HepG2 (cell line): ENCODE results near the gene ABT1. TPM values are rescaled to one million over a fixed set of nuclear protein-coding genes. Genes with fewer than 3 reads are reported as not detected.

Experiments
- ATAC-seq: fragments of 200-7000 bp; cut with Tn5 transposase; 3 replicates; pipeline ENCODE4 v1.9.1; 2020; ENCODE audit warnings: mild to moderate bottlenecking, moderate library complexity
- BruUV-seq: library from RNA; stranded (reverse); fragments of 400-500 nt; replicated peaks from 2 replicates; lab custom pipeline; 2021; lab: Mats Ljungman, UMichigan
- CTCF ChIA-PET: fragments of 300-600 bp; formaldehyde crosslinking; extraction: SDS; loops from one replicate; lab custom pipeline; 2021; ENCODE audit warnings: low total read pairs, inconsistent platforms, low intra/inter-chr PET ratio; lab: Yijun Ruan, JAX
- POLR2A ChIA-PET: fragments of 350-600 bp; sonication (Branson Sonifier 250); formaldehyde crosslinking; loops from one replicate; lab custom pipeline; 2020; ENCODE audit warnings: antibody characterized with exemption, inconsistent platforms; lab: Yijun Ruan, JAX
- DNase-seq: peaks from one replicate; pipeline ENCODE4 v3.0.0-alpha.2; 2015; ENCODE audit warnings: low spot score
- FAIRE-seq: peaks from 3 replicates; lab custom pipeline; 2011; peaks lifted over from hg19 to GRCh38; lab: Jason Lieb, UNC
- H2AFZ ChIP-seq: one replicate; pipeline ENCODE4 v1.6.1; 2011; ENCODE audit warnings: low read length, inconsistent platforms
- H3K27ac ChIP-seq: fragments of 300-600 bp; 3 replicates; pipeline ENCODE4 v1.8.0; 2011; ENCODE audit warnings: mixed run types, mild to moderate bottlenecking, mixed read lengths, low read length, inconsistent platforms; ENCODE audit not compliant: insufficient read depth; ENCODE audit errors: extremely low read length
- H3K27me3 ChIP-seq, 2 experiments: fragments of 200-600 bp in 1 of 2; 2 replicates in 1 of 2; 3 replicates in 1 of 2; pipeline versions ENCODE4 v1.6.0 to v1.8.0; 2011; ENCODE audit warnings: low read length in 2 of 2, mild to moderate bottlenecking in 2 of 2, moderate library complexity in 2 of 2, inconsistent platforms in 1 of 2; ENCODE audit not compliant: insufficient read depth in 2 of 2, control insufficient read depth in 1 of 2
- H3K36me3 ChIP-seq, 2 experiments: fragments of 200-600 bp in 1 of 2; replicated peaks in 1 of 2; 2 replicates in 1 of 2; 3 replicates in 1 of 2; pipeline versions ENCODE4 v1.5.1 to v1.8.0; 2011; ENCODE audit warnings: low read length in 2 of 2, inconsistent platforms in 1 of 2; ENCODE audit not compliant: insufficient read depth in 2 of 2, control insufficient read depth in 1 of 2
- H3K4me1 ChIP-seq: 2 replicates; pipeline ENCODE4 v1.5.1; 2012; ENCODE audit warnings: low read length, inconsistent platforms; ENCODE audit not compliant: insufficient read depth
- H3K4me2 ChIP-seq: 2 replicates; pipeline ENCODE4 v1.6.0; 2011; ENCODE audit warnings: low read depth, low read length, inconsistent platforms
- H3K4me3 ChIP-seq, 3 experiments: fragments of 200-600 bp in 1 of 3; sonication (generic), shearing (Covaris generic) in 1 of 3; replicated peaks in 1 of 3; 2 replicates each; pipeline ENCODE4 v1.5.1; 2011 to 2016; ENCODE audit warnings: low read length in 3 of 3, inconsistent platforms in 2 of 3, low read depth in 2 of 3, mild to moderate bottlenecking in 2 of 3, control low read depth in 1 of 3, mixed read lengths in 1 of 3; ENCODE audit not compliant: insufficient read depth in 1 of 3
- H3K79me2 ChIP-seq: one replicate; pipeline ENCODE4 v1.6.1; 2011; ENCODE audit warnings: low read length, inconsistent platforms; ENCODE audit not compliant: insufficient read depth
- H3K9ac ChIP-seq: 2 replicates; pipeline ENCODE4 v1.6.0; 2011; ENCODE audit warnings: mild to moderate bottlenecking, low read depth, low read length, inconsistent platforms; ENCODE audit not compliant: insufficient read depth
- H3K9me3 ChIP-seq: 2 replicates; pipeline ENCODE4 v1.5.1; 2012; ENCODE audit warnings: mild to moderate bottlenecking, low read length
- H4K20me1 ChIP-seq: 2 replicates; pipeline ENCODE4 v1.6.0; 2011; ENCODE audit warnings: inconsistent platforms, mild to moderate bottlenecking, low read length, moderate library complexity; ENCODE audit not compliant: insufficient read depth
- HDAC2 ChIP-seq: sonication (generic); formaldehyde crosslinking; IDR thresholded peaks from 2 replicates; pipeline ENCODE4 v1.4.0; 2020; ENCODE audit warnings: missing genetic modification reagents
- IRF9 ChIP-seq: sonication (generic); formaldehyde crosslinking; IDR thresholded peaks from 2 replicates; pipeline ENCODE4 v1.8.0; 2022; ENCODE audit warnings: missing genetic modification reagents, mild to moderate bottlenecking, borderline replicate concordance
- ONECUT2 ChIP-seq: sonication (generic); formaldehyde crosslinking; IDR thresholded peaks from 2 replicates; pipeline ENCODE4 v1.4.0; 2020; ENCODE audit warnings: missing genetic modification reagents
- THAP9 ChIP-seq: sonication (generic); formaldehyde crosslinking; IDR thresholded peaks from 2 replicates; pipeline ENCODE4; 2020; ENCODE audit warnings: missing genetic modification reagents, mild to moderate bottlenecking, borderline replicate concordance
- ZMYM4 ChIP-seq: sonication (generic); formaldehyde crosslinking; IDR thresholded peaks from 2 replicates; pipeline ENCODE4 v1.8.1; 2023; ENCODE audit warnings: mild to moderate bottlenecking, missing genetic modification reagents
- ZNF775 ChIP-seq: sonication (generic); formaldehyde crosslinking; IDR thresholded peaks from 2 replicates; pipeline ENCODE4 v1.4.0; 2020; ENCODE audit warnings: missing genetic modification reagents, mild to moderate bottlenecking, moderate library complexity, borderline replicate concordance
- WGBS: methylation state at CpG from one replicate; pipeline ENCODE4 v1.1.6; 2017; ENCODE audit warnings: low lambda C conversion rate; 5-methylcytosine and 5-hydroxymethylcytosine counted together
- in situ Hi-C: cut with HindIII; loops from 2 replicates; pipeline ENCODE4 v1.10.0; 2017; ENCODE audit warnings: low pct_unique_long_range_greater_than_20kb; ENCODE audit not compliant: extremely low pct_ligation_motif_present
- intact Hi-C: fragments of 100-400 bp; cut with micrococcal nuclease; formaldehyde crosslinking; loops from one replicate; pipeline ENCODE4 v1.10.0; 2022; ENCODE audit not compliant: unreplicated experiment
- polyA plus RNA-seq, 8 experiments: library from polyadenylated mRNA; depleted of rRNA in 3 of 8; stranded (reverse) in 7 of 8; unstranded in 1 of 8; fragments of >200 nt; fragmentation: Illumina TruSeq in 4 of 8; extraction: Trizol in 4 of 8; gene quantifications; 2 replicates each; pipeline versions ENCODE4 v1.2.1 to v1.2.3, GENCODE V29; 2011 to 2016; ENCODE audit warnings: low read depth in 4 of 8, missing spikeins in 1 of 8, mixed read lengths in 1 of 8; ENCODE audit not compliant: insufficient read depth in 1 of 8
- total RNA-seq, 5 experiments: library from RNA; depleted of rRNA; stranded (reverse); fragments of >200 nt; fragmentation: Illumina TruSeq; extraction: Trizol; gene quantifications; 2 replicates each; pipeline ENCODE4 v1.2.3, GENCODE V29; 2016; ENCODE audit warnings: low read depth in 1 of 5
- TF ChIP-seq, protein P1 (sequence below): sonication (generic); formaldehyde crosslinking; conservative IDR thresholded peaks from 2 replicates; pipeline ENCODE4 v1.8.1; 2023; ENCODE audit warnings: missing genetic modification reagents
- TF ChIP-seq, protein P2 (sequence below): sonication (generic); formaldehyde crosslinking; IDR thresholded peaks from 2 replicates; pipeline ENCODE4 v1.5.0; 2020; ENCODE audit warnings: mild to moderate bottlenecking, low read depth, missing genetic modification reagents, borderline replicate concordance
- TF ChIP-seq, protein P3 (sequence below): fragments of 450-650 bp; IDR thresholded peaks from 2 replicates; pipeline ENCODE4 v1.6.1; 2017; ENCODE audit warnings: mild to moderate bottlenecking
- TF ChIP-seq, protein P4 (sequence below): sonication (generic); formaldehyde crosslinking; IDR thresholded peaks from 2 replicates; pipeline ENCODE4 v1.4.0; 2020; ENCODE audit warnings: missing genetic modification reagents

Gene ABT1
- total and polyA plus RNA-seq, 2 of the 13 experiments (the other 11 are each of a cell fraction or from before 2014, with no cell fraction given), result 38.4 TPM

- no TSS peak for BruUV-seq
- DNase-seq (peak; percentile 75), FAIRE-seq (peak; percentile 8), ATAC-seq (peak; percentile 49)
- Histone ChIP-seq H3K4me2 (peak overlapping the region; percentile 74), H3K27ac (no peak overlapping the region), H3K36me3 (no peaks in the 10 kb centered on the region), H3K27me3 (0 out of 5 replicates have a peak, but pooled peaks cover 0 to 1% of the 10 kb centered on the region in 2 experiments), H3K79me2 (no peaks in the 10 kb centered on the region), H3K4me3 (peak overlapping the region; percentile 54 to 71 (median 57)), H2AFZ (peak overlapping the region; percentile 4), H3K9me3 (no peaks in the 10 kb centered on the region), H3K4me1 (peaks cover 37% of the 10 kb centered on the region), H3K9ac (peak overlapping the region; percentile 50; the same call in 1 of the 2 replicates), H4K20me1 (no peaks in the 10 kb centered on the region)
- intact Hi-C loops, result loop anchor here (1.0 kb wide), 1 partner anchor 19 kb away; the partner anchor contains the start of gene ABT1
- ChIA-PET POLR2A (interaction anchor here (0.5 to 1.2 kb wide), 6 partner anchors 16 to 1233 kb away, joined by 3 to 7 read pairs (median 4); partner anchors contain the start of gene HMGN4), CTCF (interaction anchor here (2.3 kb wide), 1 partner anchor 19 kb away, joined by 8 read pairs; the partner anchor contains the start of gene ABT1)
- 6% methylated on average over 31 of the region's 31 CpGs for WGBS
- in situ Hi-C loops, result no loop called here
- TF ChIP-seq HDAC2 (CRISPR knock-in tag) (peak; percentile 74; the same call in 1 of the 2 replicates), ZMYM4 (CRISPR knock-in tag) (no peak), IRF9 (CRISPR knock-in tag) (no peak), ONECUT2 (no peak), THAP9 (CRISPR knock-in tag) (no peak), ZNF775 (no peak)
- TF ChIP-seq, protein P1, sequence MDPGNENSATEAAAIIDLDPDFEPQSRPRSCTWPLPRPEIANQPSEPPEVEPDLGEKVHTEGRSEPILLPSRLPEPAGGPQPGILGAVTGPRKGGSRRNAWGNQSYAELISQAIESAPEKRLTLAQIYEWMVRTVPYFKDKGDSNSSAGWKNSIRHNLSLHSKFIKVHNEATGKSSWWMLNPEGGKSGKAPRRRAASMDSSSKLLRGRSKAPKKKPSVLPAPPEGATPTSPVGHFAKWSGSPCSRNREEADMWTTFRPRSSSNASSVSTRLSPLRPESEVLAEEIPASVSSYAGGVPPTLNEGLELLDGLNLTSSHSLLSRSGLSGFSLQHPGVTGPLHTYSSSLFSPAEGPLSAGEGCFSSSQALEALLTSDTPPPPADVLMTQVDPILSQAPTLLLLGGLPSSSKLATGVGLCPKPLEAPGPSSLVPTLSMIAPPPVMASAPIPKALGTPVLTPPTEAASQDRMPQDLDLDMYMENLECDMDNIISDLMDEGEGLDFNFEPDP (CRISPR knock-in tag), result no peak
- TF ChIP-seq, protein P2, sequence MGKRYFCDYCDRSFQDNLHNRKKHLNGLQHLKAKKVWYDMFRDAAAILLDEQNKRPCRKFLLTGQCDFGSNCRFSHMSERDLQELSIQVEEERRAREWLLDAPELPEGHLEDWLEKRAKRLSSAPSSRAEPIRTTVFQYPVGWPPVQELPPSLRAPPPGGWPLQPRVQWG, result no peak
- TF ChIP-seq, protein P3, sequence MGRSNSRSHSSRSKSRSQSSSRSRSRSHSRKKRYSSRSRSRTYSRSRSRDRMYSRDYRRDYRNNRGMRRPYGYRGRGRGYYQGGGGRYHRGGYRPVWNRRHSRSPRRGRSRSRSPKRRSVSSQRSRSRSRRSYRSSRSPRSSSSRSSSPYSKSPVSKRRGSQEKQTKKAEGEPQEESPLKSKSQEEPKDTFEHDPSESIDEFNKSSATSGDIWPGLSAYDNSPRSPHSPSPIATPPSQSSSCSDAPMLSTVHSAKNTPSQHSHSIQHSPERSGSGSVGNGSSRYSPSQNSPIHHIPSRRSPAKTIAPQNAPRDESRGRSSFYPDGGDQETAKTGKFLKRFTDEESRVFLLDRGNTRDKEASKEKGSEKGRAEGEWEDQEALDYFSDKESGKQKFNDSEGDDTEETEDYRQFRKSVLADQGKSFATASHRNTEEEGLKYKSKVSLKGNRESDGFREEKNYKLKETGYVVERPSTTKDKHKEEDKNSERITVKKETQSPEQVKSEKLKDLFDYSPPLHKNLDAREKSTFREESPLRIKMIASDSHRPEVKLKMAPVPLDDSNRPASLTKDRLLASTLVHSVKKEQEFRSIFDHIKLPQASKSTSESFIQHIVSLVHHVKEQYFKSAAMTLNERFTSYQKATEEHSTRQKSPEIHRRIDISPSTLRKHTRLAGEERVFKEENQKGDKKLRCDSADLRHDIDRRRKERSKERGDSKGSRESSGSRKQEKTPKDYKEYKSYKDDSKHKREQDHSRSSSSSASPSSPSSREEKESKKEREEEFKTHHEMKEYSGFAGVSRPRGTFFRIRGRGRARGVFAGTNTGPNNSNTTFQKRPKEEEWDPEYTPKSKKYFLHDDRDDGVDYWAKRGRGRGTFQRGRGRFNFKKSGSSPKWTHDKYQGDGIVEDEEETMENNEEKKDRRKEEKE, result no peak
- TF ChIP-seq, protein P4, sequence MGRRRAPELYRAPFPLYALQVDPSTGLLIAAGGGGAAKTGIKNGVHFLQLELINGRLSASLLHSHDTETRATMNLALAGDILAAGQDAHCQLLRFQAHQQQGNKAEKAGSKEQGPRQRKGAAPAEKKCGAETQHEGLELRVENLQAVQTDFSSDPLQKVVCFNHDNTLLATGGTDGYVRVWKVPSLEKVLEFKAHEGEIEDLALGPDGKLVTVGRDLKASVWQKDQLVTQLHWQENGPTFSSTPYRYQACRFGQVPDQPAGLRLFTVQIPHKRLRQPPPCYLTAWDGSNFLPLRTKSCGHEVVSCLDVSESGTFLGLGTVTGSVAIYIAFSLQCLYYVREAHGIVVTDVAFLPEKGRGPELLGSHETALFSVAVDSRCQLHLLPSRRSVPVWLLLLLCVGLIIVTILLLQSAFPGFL, result no peak
Measured at GRCh38 chr6:26576929-26577719, 19.6 kb upstream of the ABT1 start.
